HG03520 (cell line): ENCODE data around the gene REPIN1.

Experiments used
- ATAC-seq: cut with Tn5 transposase; IDR thresholded peaks from one replicate; pipeline ENCODE4 v1.9.1; 2021; ENCODE audit warnings: mild to moderate bottlenecking, moderate library complexity; ENCODE audit not compliant: unreplicated experiment

REPIN1 gene

GRCh38 chr7:150359622-150360362, 8.8 kb upstream of the REPIN1 start:
- no peak for ATAC-seq

GRCh38 chr7:150360363-150361058, 8.1 kb upstream of the REPIN1 start:
- no peak for ATAC-seq

GRCh38 chr7:150361402-150361801, 7.2 kb upstream of the REPIN1 start:
- ATAC-seq: no peak

GRCh38 chr7:150361807-150362621, 6.6 kb upstream of the REPIN1 start:
- no peak for ATAC-seq

- ATAC-seq: no peak
These were observed 5.3 kb upstream of the REPIN1 start for GRCh38 chr7:150363370-150363769.

GRCh38 chr7:150363872-150364271, 4.8 kb upstream of the REPIN1 start:
- ATAC-seq: no peak

GRCh38 chr7:150365194-150365593, 3.4 kb upstream of the REPIN1 start:
- ATAC-seq: no peak

- ATAC-seq: no peak
These were observed 2.8 kb upstream of the REPIN1 start for GRCh38 chr7:150365673-150366398.

- ATAC-seq: no peak
These were observed 936 bp upstream of the REPIN1 start for GRCh38 chr7:150367677-150368095.

GRCh38 chr7:150368884-150369747, 494 bp downstream of the REPIN1 start:
- no peak for ATAC-seq

- no peak for ATAC-seq
These were observed 1.3 kb downstream of the REPIN1 start for GRCh38 chr7:150369748-150370501.

- no peak for ATAC-seq
These were observed 2.0 kb downstream of the REPIN1 start for GRCh38 chr7:150370612-150371071.

GRCh38 chr7:150371131-150371995, 2.7 kb downstream of the REPIN1 start:
- ATAC-seq: no peak

- ATAC-seq: no peak
These were observed 3.3 kb downstream of the REPIN1 start for GRCh38 chr7:150371996-150372270.

- ATAC-seq: no peak
These were observed 3.8 kb downstream of the REPIN1 start for GRCh38 chr7:150372271-150373048.

- ATAC-seq: no peak
These were observed 4.6 kb downstream of the REPIN1 start for GRCh38 chr7:150373049-150373801.

GRCh38 chr7:150374026-150374425, 5.4 kb downstream of the REPIN1 start:
- ATAC-seq: no peak
